CD4-positive, alpha-beta T cell treated with Interleukin-2 at 100 ng/mL for 4 hours (primary cell): ENCODE measurements around the gene FRMD4A.

Experiments
- DNase-seq: peaks from one replicate; pipeline ENCODE4 v3.0.0-alpha.2; 2020; ENCODE audit warnings: low spot score

Gene FRMD4A

DNA sequence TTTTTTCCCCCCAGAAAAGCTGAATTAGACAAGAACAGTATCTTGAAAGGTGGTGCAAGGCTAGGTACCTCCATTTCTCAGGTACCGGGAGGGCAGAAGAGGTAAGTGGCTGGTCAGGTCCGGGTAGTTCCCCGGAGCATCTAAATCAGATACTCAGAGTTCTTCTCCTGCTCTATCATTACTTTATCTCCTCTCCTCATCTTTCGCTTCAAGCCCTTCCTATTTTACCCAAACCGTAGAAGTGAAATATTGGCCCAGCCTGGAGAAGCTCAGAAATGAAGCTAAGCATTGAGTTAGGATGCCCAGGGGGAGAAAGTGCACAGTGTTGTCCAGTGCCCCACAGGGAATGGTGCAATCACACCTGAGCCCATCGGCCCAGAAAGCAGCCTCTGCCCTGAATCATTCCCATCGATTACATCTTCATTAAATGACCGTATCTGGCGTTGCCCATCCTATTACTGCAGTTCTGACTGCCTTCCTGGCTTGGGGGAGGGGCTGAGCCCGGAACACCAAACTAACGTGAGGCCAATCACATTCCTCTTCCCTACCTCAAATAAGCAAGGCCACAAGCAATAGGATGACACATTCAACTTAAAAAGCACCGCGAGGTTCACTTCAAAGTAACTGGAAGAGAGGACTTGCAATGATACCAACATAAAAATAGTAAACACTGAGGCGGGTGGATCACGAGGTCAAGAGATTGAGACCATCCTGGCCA lies 627.5 kb downstream of the FRMD4A start:
- no peak for DNase-seq

GRCh38 chr10:13701157-13701919 lies 629.4 kb downstream of the FRMD4A start:
- no peak for DNase-seq

DNA sequence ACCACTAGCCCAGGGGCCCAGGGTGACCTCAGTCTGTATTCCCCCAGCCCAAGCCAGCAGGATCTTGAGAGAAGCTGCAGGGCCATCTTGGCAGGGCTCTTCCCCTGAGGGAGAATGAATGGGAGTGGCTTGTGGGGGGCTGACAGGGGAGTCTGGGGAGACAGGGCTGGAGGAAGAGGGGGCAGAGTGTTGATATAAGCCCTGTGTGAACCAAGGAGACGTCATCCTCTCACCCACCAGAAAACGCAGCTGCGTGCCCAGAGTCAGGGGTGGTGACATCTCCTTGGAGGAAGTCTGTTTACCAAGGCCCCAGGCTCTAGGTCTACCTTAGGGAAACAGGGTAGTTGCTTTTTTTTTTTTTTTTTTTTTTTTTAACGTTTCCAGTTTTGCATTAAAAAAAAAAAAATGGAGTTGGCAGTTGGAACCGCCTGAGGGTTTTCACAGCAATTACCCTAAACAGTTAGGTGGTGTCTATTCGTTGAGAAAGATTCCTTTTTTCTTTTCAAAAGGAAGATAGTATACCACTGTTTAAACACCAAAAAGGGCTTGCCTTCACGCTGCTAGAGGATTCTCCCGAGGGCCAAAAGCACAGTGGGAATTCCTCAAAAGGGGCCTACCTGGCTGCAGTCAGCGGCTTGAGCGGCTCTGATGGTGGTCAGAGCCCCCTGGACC lies 630.1 kb downstream of the FRMD4A start:
- no peak for DNase-seq

DNA sequence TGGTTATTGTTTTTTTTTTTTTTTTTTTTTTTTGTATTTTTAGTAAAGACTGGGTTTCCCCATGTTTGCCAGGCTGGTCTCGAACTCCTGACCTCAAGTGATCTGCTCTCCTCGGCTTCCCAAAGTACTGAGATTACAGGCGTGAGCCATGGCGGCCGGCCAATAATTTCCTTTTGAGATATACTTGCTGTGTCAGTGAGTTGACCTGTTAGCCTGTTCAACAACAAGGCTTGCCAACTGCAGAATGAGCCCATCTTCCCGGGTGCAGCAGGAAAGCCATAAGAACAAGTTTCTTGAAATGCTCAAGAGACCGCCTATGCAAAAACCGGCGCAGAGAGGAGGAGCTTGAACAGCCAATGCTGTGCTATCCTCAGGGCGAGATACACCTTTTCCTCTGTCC lies 631.5 kb downstream of the FRMD4A start:
- no peak for DNase-seq

GRCh38 chr10:13698217-13698616 lies 632.5 kb downstream of the FRMD4A start:
- no peak for DNase-seq

- DNase-seq: no peak
These were observed 634.7 kb downstream of the FRMD4A start for GRCh38 chr10:13696071-13696470.

DNA sequence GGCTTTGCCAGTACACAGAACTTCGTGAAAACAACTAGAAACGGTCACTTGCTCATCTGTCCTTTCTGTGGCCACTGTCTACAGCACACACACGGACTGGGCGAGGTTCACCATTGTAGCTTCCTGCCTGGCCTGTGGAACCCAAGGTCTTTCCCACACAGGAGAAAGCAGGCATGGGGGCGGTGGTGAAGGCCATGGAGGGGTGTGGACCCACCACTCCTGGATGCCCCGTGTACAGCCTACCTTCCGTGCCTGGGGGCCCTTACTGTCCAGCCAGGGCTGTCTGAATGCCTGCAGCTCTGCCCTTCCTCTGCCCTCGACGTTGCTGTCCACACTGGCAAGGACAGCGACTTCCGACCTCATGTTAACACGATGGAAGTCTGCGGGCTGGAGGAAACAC lies 635.1 kb downstream of the FRMD4A start:
- DNase-seq: no peak

GRCh38 chr10:13693783-13694700 lies 636.7 kb downstream of the FRMD4A start:
- DNase-seq: no peak

DNA sequence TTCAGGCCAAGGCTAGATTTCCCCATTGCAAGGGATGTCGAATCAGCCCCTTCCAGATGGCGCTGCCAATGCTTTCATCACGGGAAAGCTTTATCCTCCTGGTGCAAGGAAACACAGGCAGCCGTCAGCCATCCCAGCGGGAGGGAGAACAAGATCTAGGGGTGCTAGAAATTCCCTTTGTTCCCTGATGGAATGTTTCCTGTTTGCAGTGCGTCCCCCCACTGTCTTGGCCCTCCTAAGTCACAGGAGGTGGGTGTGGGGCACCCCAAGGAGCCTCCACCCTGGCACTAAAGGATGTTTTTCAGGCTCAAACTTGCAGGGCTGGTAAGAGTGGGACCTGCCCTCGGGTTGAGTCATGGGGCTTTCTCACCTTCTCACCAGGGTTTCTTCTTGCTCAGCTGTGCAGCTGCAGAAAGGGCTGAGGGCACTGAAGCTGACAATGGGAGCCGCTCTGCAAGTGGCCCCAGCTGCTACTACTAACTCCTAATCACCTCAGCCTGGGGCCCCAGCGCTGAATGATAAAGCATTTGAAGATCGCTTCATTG lies 640.4 kb downstream of the FRMD4A start:
- no peak for DNase-seq

GRCh38 chr10:13686331-13686752 lies 644.4 kb downstream of the FRMD4A start:
- no peak for DNase-seq

- no peak for DNase-seq
These were observed 644.8 kb downstream of the FRMD4A start for GRCh38 chr10:13685885-13686284.

- DNase-seq: no peak
These were observed 645.8 kb downstream of the FRMD4A start for GRCh38 chr10:13684806-13685482.

GRCh38 chr10:13684252-13684791 lies 646.4 kb downstream of the FRMD4A start:
- no peak for DNase-seq

DNA sequence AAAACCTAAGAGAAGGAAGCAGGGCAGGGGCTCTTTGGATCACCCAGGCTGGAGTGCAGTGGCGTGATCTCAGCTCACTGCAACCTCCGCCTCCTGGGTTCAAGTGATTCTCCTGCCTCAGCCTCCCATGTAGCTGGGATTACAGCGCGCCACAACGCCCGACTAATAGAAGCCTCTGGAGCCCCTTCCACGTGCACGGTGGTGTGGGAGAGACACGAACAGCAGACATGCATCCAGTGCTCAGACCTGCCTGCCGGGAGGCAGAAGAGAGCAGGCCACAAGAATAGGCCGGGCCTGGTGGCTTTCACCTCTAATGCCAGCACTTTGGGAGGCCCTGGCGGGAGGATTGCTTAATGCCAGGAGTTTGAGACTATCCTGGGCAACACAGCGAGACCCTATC lies 647.7 kb downstream of the FRMD4A start:
- no peak for DNase-seq

GRCh38 chr10:13681960-13682359 lies 648.8 kb downstream of the FRMD4A start:
- no peak for DNase-seq

- DNase-seq: no peak
These were observed 649.2 kb downstream of the FRMD4A start for GRCh38 chr10:13681528-13681927.

- no peak for DNase-seq
These were observed 649.6 kb downstream of the FRMD4A start for GRCh38 chr10:13681095-13681494.

GRCh38 chr10:13678101-13678843 lies 652.5 kb downstream of the FRMD4A start:
- DNase-seq: no peak

DNA sequence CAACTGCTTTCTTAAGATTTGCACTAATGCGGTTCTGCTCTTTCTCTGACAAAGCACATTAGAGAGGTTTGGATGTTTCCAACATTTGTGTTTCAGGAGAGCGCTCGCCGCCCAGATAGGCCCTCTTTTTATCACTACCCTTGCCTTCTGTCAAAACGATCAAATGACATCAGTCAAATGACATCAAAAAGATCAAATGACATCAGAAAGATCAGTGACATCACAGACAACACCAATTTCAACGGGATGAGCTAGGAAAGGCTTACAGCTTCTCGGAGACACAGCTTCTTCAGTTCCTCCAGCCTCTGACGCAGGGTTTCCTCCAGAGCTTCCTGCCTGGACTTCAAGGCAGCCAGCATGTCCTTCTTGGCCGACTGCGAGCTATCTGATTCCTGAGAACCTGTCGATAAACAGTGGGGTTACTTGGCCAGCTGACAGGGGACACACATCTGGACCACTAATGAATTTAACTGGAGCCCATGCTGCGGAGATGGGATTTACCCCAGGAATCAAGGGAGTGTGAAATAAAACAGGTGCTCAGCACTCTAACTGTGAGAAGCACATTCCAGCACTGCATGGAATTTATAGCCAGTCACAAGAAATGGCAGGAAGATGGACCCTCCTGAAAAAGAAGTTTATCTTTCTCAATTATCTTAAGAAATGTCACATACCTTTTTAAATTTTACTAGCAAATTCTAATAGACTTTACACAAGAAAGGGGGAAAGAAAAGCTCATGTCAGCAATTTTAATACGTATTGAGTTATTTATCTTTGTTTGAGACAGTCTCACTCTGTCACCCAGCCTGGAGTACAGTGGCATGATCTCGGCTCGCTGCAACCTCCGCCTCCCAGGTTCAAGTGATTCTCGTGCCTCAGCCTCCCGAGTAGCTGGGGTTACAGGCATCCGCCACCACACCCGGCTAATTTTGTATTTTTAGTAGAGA lies 655.8 kb downstream of the FRMD4A start:
- no peak for DNase-seq
